ENCODE results near the gene NME7.

The NME7 gene

GRCh38 chr1:169087876-169088275, 279.7 kb downstream of the NME7 start:
- FAIRE-seq (no peak), DNase-seq (ENCODE audit: insufficient read length, low spot score) (no peak)
- no peak for TF ChIP-seq TAF1 (IDR thresholded peaks at IDR 0.05; ENCODE audit: low read depth, low read length)
- TF ChIP-seq PAX5 (IDR thresholded peaks at IDR 0.05; ENCODE audit: insufficient read depth, low read length, severe bottlenecking): no peak
- no peak for TF ChIP-seq SPI1 (IDR thresholded peaks at IDR 0.05; ENCODE audit: low read depth, low read length)
- TF ChIP-seq POLR2A (IDR thresholded peaks at IDR 0.05; ENCODE audit: low read depth, low read length): no peak
- TF ChIP-seq POLR2AphosphoS5 (IDR thresholded peaks at IDR 0.05; ENCODE audit: low read depth, low read length): no peak
- no peak for TF ChIP-seq POU2F2 (IDR thresholded peaks at IDR 0.05; ENCODE audit: low read depth, low read length)

GRCh38 chr1:169086603-169087455, 280.8 kb downstream of the NME7 start:
- no peak for TF ChIP-seq POLR2A (IDR thresholded peaks at IDR 0.05; ENCODE audit: low read depth, low read length)
- TF ChIP-seq SPI1 (IDR thresholded peaks at IDR 0.05; ENCODE audit: low read depth, low read length): no peak
- no peak for TF ChIP-seq POU2F2 (IDR thresholded peaks at IDR 0.05; ENCODE audit: low read depth, low read length)
- no peak for TF ChIP-seq POLR2AphosphoS5 (IDR thresholded peaks at IDR 0.05; ENCODE audit: low read depth, low read length)
- no peak for TF ChIP-seq PAX5 (IDR thresholded peaks at IDR 0.05; ENCODE audit: insufficient read depth, low read length, severe bottlenecking)
- TF ChIP-seq TAF1 (IDR thresholded peaks at IDR 0.05; ENCODE audit: low read depth, low read length): no peak
- DNase-seq (ENCODE audit: insufficient read length, low spot score) (no peak), FAIRE-seq (no peak)

GRCh38 chr1:169085911-169086310, 281.7 kb downstream of the NME7 start:
- TF ChIP-seq SPI1 (IDR thresholded peaks at IDR 0.05; ENCODE audit: low read depth, low read length) (no peak), POU2F2 (IDR thresholded peaks at IDR 0.05; ENCODE audit: low read depth, low read length) (no peak), TAF1 (IDR thresholded peaks at IDR 0.05; ENCODE audit: low read depth, low read length) (no peak), POLR2AphosphoS5 (IDR thresholded peaks at IDR 0.05; ENCODE audit: low read depth, low read length) (no peak), POLR2A (IDR thresholded peaks at IDR 0.05; ENCODE audit: low read depth, low read length) (no peak), PAX5 (IDR thresholded peaks at IDR 0.05; ENCODE audit: insufficient read depth, low read length, severe bottlenecking) (no peak)
- FAIRE-seq (no peak), DNase-seq (ENCODE audit: insufficient read length, low spot score) (no peak)
